Frontal cortex (tissue), 4 donors: Measurements from ENCODE around the gene BOD1. TPM values are rescaled to one million over a fixed set of nuclear protein-coding genes. Genes with fewer than 3 reads are reported as not detected.

Experiments used
- DNase-seq, 2 donors: peaks; one replicate each; pipeline ENCODE4 v3.0.0; 2012; ENCODE audit warnings: low spot score in 2 of 2
- FAIRE-seq: peaks from 2 replicates; lab custom pipeline; 2012; peaks lifted over from hg19 to GRCh38; lab: Jason Lieb, UNC
- total RNA-seq: library from RNA; depleted of rRNA; stranded (reverse); fragments of >200 nt; gene quantifications from one replicate; pipeline ENCODE4 v1.2.3, GENCODE V29; 2014
- donor health status: control.
- donor health status: control.
- donor health status: control.

The BOD1 gene
- total RNA-seq, 1 donor from 2014 or later, result 54.2 TPM

- DNase-seq, result no peak
- FAIRE-seq, result no peak
These were observed 34.0 kb downstream of the BOD1 start for GRCh38 chr5:173582216-173583111.

- no peak for DNase-seq
- FAIRE-seq, result no peak
These were observed 34.8 kb downstream of the BOD1 start for GRCh38 chr5:173581408-173582215.

- DNase-seq (no peak), FAIRE-seq (no peak)
These were observed 37.4 kb downstream of the BOD1 start for GRCh38 chr5:173578947-173579615.

GRCh38 chr5:173577817-173578216 is 38.6 kb downstream of the BOD1 start:
- FAIRE-seq, result no peak
- DNase-seq, result no peak

GRCh38 chr5:173577166-173577565 is 39.3 kb downstream of the BOD1 start:
- DNase-seq (no peak), FAIRE-seq (no peak)

- DNase-seq (no peak), FAIRE-seq (no peak)
These were observed 40.5 kb downstream of the BOD1 start for GRCh38 chr5:173575985-173576384.

- FAIRE-seq (no peak), DNase-seq (no peak)
These were observed 41.5 kb downstream of the BOD1 start for GRCh38 chr5:173574983-173575382.

GRCh38 chr5:173573126-173573960 is 43.1 kb downstream of the BOD1 start:
- DNase-seq (peak; percentile 50 to 81), FAIRE-seq (no peak)

GRCh38 chr5:173572431-173573125 is 43.9 kb downstream of the BOD1 start:
- DNase-seq (no peak), FAIRE-seq (no peak)

GRCh38 chr5:173570321-173571090 is 45.9 kb downstream of the BOD1 start:
- DNase-seq (no peak), FAIRE-seq (no peak)

- DNase-seq (no peak), FAIRE-seq (no peak)
These were observed 47.7 kb downstream of the BOD1 start for GRCh38 chr5:173568703-173569102.

GRCh38 chr5:173568128-173568527 is 48.3 kb downstream of the BOD1 start:
- FAIRE-seq, result no peak
- no peak for DNase-seq

GRCh38 chr5:173567548-173567947 is 48.9 kb downstream of the BOD1 start:
- DNase-seq, result no peak
- no peak for FAIRE-seq

GRCh38 chr5:173565491-173566072 is 50.9 kb downstream of the BOD1 start:
- FAIRE-seq (no peak), DNase-seq (no peak)

GRCh38 chr5:173564106-173564505 is 52.3 kb downstream of the BOD1 start:
- FAIRE-seq (no peak), DNase-seq (no peak)

GRCh38 chr5:173563246-173563645 is 53.2 kb downstream of the BOD1 start:
- no peak for DNase-seq
- no peak for FAIRE-seq

GRCh38 chr5:173562451-173562850 is 54.0 kb downstream of the BOD1 start:
- no peak for DNase-seq
- no peak for FAIRE-seq
